ENCODE data around the gene NME4.
"Not testable (repeated sequence)": the region's sequence is repeated elsewhere in the genome, so short reads cannot be mapped to it uniquely, and the experiment has no call there.

Gene NME4

GRCh38 chr16:397135-397661 lies at the start of gene NME4:
NME4 (plus strand) TSS chr16:397199; CDS start chr16:397223, 24 bp downstream.
- peak; percentile 54 for DNase-seq (ENCODE audit: low read depth)

DNA sequence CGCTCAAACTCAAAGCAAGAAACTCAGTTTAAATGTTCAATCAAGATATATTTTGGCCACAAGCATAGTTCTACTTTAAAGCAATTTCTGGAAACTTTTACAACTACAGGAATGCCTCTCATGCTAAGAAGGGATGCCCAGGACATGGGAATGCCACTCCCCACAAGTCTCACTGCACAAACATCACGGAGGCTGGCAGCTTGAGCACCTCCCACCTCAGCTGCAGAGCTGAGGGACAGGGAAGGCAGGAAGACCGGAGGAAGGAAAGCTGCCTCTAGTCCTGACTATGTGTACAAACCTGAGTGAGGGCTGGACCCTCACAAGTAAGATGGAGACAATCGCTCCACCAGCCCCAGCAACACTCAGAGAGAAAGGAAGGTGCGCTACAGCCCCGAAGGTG lies 49.8 kb upstream of the NME4 start:
- DNase-seq (ENCODE audit: low read depth): no peak

GRCh38 chr16:348495-348894 lies 48.5 kb upstream of the NME4 start:
- not testable (repeated sequence) for DNase-seq (ENCODE audit: low read depth)

GRCh38 chr16:349211-349610 lies 47.8 kb upstream of the NME4 start:
- DNase-seq (ENCODE audit: low read depth): no peak

- no peak for DNase-seq (ENCODE audit: low read depth)
Measured at GRCh38 chr16:350203-350602, 46.8 kb upstream of the NME4 start.

DNA sequence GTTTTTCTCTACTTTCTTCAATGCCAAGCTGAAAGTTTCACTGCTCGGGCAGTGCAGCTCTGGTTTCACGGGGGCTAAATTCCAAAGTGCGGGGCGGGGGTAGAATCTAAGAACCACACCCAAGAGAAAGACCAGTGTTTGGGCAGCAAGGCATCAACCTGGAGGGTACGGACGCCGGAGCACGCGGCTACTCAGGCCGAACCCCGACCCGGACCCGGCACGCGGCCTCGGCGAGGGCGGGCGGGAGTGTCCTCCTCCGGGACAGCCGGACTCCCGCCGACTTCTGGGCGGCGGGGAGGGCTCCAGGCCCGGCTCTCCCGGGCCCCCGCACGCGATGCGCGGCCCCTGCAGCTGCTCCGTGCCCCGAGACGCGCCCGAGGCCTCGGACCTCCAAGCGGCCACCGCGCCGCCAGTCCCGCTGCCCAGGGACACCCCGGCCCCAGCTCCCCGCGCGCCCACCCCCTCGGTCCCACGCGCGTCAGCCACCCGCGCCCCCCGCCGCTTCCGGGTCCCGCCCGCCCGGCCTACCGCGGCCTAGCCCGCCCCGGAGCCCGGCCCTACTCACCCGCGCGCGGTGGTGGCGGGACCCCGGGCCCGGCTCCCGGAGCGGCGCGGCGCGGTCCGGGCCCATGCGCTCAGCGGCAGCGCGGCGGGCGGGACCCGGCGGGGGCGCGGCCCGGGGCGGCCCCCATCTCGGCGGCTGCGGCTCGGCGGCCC lies 45.0 kb upstream of the NME4 start:
- DNase-seq (ENCODE audit: low read depth): peak; percentile 31

GRCh38 chr16:352547-353403 lies 44.2 kb upstream of the NME4 start, which contains the start of gene AXIN1:
AXIN1 (minus strand) TSS chr16:352723; CDS start chr16:347025, 5,698 bp downstream.
- DNase-seq (ENCODE audit: low read depth): peak; percentile 95

- DNase-seq (ENCODE audit: low read depth): no peak
Measured at GRCh38 chr16:353404-354290, 43.4 kb upstream of the NME4 start.

DNA sequence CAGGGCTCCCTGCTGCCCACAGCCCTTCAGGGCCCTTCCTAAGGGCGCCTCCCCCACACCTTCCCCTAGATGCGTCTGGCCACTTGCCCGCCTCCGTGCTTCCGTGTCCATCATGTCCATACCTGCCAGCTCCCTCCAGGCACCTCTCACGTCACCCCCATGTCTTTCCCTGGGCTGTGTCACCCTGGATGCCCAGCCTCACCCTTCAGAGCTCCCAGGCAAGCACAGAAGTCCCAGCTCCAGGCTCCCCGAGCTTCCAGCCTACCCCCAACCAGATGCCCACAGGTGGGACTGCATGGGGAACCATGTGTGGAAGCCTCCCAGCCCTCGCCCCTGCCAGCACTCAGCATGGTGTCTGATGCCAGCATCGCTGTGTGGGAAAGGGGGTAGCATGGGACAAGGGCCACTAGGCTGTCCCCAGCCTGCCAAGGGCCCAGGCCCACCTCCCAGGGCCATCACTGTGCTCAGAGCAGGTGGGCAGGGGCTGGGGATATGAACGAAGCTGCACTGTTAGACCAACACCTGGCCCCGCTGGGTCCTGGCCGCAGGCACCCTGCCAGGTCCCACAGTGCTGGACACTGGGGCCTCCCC lies 42.6 kb upstream of the NME4 start:
- DNase-seq (ENCODE audit: low read depth): no peak

GRCh38 chr16:354971-355461 lies 42.0 kb upstream of the NME4 start:
- no peak for DNase-seq (ENCODE audit: low read depth)

DNA sequence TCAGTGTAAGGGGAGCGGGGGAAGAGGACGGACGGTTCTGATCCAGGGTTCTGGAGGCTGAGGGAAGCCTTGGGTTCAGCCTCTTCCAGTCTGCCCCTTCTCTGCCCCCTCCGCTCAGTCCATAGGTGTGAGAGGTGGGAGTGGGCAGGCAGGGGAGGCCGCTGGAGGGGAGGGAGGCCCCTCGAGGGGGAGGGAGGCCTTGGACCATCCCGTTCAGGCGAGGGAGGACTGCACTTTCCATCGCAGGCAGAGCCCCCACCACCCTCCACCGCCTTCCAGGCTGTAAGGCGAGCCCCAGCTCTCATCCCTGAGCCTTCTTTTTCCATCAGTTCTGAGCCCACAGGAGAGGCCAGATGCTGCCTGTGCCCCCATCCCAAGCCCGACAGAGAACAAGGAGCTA lies 40.3 kb upstream of the NME4 start:
- no peak for DNase-seq (ENCODE audit: low read depth)

- no peak for DNase-seq (ENCODE audit: low read depth)
Measured at GRCh38 chr16:359067-359763, 37.8 kb upstream of the NME4 start.

GRCh38 chr16:359871-360697 lies 36.9 kb upstream of the NME4 start:
- DNase-seq (ENCODE audit: low read depth): no peak

DNA sequence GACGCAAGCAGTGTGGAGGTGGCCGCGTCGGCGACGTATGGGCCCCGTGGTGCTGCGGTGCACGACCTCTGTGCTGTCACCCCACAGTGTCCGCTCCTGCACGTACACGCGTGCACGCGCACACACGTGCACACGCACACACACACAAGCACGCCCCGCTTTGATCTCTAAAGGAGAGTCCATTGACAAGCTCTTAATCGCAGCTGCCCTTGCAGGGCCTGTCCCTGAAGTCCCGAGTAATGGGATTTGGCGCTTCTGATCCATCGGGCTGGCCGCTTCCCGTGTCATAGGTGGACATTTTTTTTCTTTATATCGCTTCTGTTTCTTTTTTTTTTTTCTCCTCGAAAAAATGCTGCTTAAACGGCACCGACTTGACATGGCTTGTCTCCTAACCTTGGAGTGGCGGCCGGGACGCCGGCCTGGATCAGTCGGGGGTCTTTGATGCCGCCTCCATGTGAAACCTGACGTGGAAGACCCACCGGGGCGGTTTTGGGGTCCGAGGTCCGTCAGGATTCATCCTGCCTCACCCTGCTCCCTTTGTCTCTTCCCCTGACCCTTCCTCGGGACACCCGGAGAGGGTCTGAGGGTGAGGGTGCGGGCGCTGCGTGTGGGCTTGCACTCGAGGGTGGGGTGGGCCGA lies 36.2 kb upstream of the NME4 start:
- DNase-seq (ENCODE audit: low read depth): no peak

DNA sequence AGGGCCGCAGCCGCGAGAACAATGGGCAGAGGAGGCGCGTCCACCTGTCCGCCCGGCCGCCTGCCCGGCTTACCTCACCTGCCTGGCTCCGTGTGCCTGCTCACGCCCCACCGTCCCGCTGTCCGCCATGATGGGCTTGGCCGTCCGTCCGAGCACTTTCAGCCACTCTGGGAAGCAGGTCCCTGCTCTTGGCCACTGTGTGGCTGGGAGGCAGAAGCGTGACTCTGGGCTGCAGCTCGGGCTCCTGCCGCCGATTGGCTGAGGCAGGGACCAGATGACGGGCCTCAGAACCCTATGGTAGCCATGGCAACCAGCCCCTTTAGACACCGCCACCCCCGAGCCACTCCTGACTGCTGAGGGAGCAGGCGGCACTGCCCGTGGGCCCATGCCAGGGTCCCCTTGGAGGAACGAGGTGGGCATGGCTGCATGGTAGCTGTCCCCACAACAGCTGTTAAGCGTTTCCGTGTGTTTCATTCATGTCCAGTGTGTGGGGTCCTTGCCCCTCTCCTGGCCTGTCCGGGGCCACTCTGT lies 35.6 kb upstream of the NME4 start:
- no peak for DNase-seq (ENCODE audit: low read depth)

DNA sequence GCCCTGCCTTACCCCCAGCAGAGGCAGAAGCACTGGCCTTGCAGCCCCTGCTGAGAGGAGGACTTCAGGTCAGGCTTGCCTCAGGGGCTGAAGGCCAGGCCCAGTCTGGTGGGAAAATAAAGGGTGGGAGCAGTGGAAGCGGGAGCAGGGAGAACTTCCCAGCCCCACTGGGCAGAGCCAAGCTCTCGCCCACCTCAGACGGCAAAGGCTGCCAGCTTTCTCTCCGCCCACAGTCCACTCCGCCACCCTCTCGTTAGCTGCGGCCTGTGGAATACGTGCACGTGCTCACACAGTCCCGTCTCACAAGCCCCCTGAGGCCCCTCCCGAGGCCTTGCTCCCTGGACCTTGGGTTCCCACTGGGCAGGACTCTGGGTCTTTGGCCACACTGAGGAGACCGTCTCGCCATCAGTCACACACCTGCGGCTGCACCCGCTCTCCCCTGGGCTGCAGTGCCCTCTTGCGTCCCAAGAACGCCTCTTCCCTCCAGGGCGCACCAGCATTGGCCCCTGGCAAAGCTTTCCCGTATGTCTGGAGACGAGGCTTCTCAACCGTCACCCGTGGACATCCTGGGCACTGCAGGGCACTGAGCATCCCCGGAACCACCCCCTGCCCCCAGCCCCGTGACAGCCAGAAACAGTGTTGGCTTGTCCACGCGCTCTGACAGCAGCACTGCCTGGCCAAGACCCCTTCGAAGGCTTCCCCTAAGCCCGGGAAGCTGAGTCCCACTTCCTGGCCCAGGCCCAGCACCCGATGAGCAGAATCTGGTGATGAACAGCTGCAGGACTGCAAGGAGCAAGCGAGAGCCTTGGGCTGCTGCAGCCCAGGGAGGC lies 34.9 kb upstream of the NME4 start:
- peak; percentile 85 for DNase-seq (ENCODE audit: low read depth)

- DNase-seq (ENCODE audit: low read depth): not testable (repeated sequence)
Measured at GRCh38 chr16:362702-362999, 34.3 kb upstream of the NME4 start.

- no peak for DNase-seq (ENCODE audit: low read depth)
Measured at GRCh38 chr16:363110-363765, 33.8 kb upstream of the NME4 start.

Measured in ELR (cell line).